ENCODE data around the gene TPCN2.

TPCN2 gene

GRCh38 chr11:69039501-69039900 lies 9.2 kb upstream of the TPCN2 start:
- DNase-seq (ENCODE audit: low spot score) = no peak

GRCh38 chr11:69040051-69040450 lies 8.7 kb upstream of the TPCN2 start:
- no peak for DNase-seq (ENCODE audit: low spot score)

- DNase-seq (ENCODE audit: low spot score) = no peak
Measured at GRCh38 chr11:69040581-69041260, 8.0 kb upstream of the TPCN2 start.

GRCh38 chr11:69041516-69041915 lies 7.2 kb upstream of the TPCN2 start:
- no peak for DNase-seq (ENCODE audit: low spot score)

GRCh38 chr11:69044111-69045013 lies 4.4 kb upstream of the TPCN2 start:
- peak; percentile 76 for DNase-seq (ENCODE audit: low spot score)

- DNase-seq (ENCODE audit: low spot score) = no peak
Measured at GRCh38 chr11:69048031-69048693, 570 bp upstream of the TPCN2 start.

- no peak for DNase-seq (ENCODE audit: low spot score)
Measured at GRCh38 chr11:69049490-69049867, 747 bp downstream of the TPCN2 start.

GRCh38 chr11:69050592-69051380 lies 2.1 kb downstream of the TPCN2 start:
- no peak for DNase-seq (ENCODE audit: low spot score)

GRCh38 chr11:69051381-69052342 lies 2.9 kb downstream of the TPCN2 start:
- no peak for DNase-seq (ENCODE audit: low spot score)

- DNase-seq (ENCODE audit: low spot score) = no peak
Measured at GRCh38 chr11:69052343-69053168, 3.8 kb downstream of the TPCN2 start.

- DNase-seq (ENCODE audit: low spot score) = no peak
Measured at GRCh38 chr11:69053169-69053477, 4.4 kb downstream of the TPCN2 start.

GRCh38 chr11:69053546-69054396 lies 5.0 kb downstream of the TPCN2 start:
- DNase-seq (ENCODE audit: low spot score) = no peak

GRCh38 chr11:69054397-69055211 lies 5.9 kb downstream of the TPCN2 start:
- DNase-seq (ENCODE audit: low spot score) = no peak

GRCh38 chr11:69055212-69055586 lies 6.5 kb downstream of the TPCN2 start:
- DNase-seq (ENCODE audit: low spot score) = no peak

GRCh38 chr11:69055598-69056516 lies 7.1 kb downstream of the TPCN2 start:
- DNase-seq (ENCODE audit: low spot score) = peak; percentile 79

GRCh38 chr11:69057236-69057635 lies 8.5 kb downstream of the TPCN2 start:
- DNase-seq (ENCODE audit: low spot score) = no peak

GRCh38 chr11:69057801-69058200 lies 9.1 kb downstream of the TPCN2 start:
- DNase-seq (ENCODE audit: low spot score) = no peak
